Left ventricle myocardium inferior (tissue), 1 donor: Measurements from ENCODE around the gene PRSS8. TPM values are rescaled to one million over a fixed set of nuclear protein-coding genes. Genes with fewer than 3 reads are reported as not detected.

Experiments used
- DNase-seq: peaks from one replicate; pipeline ENCODE4 v3.0.0-alpha.2; 2020
- H3K27ac ChIP-seq: fragments of 200-600 bp; replicated peaks from 2 replicates; pipeline ENCODE4 v1.8.0; 2021
- H3K27me3 ChIP-seq: fragments of 200-600 bp; 2 replicates; pipeline ENCODE4 v1.8.0; 2021; ENCODE audit warnings: low read depth
- H3K36me3 ChIP-seq: fragments of 200-600 bp; 2 replicates; pipeline ENCODE4 v1.8.0; 2021
- H3K4me1 ChIP-seq: fragments of 200-600 bp; 2 replicates; pipeline ENCODE4 v1.8.0; 2021
- H3K4me3 ChIP-seq: fragments of 200-600 bp; 2 replicates; pipeline ENCODE4 v1.8.0; 2021; ENCODE audit warnings: mild to moderate bottlenecking, moderate library complexity
- H3K9me3 ChIP-seq: fragments of 200-600 bp; replicated peaks from 2 replicates; pipeline ENCODE4 v1.8.0; 2021
- intact Hi-C: fragments of 100-400 bp; cut with micrococcal nuclease; formaldehyde crosslinking; loops from one replicate; pipeline ENCODE4 v1.11.0; 2022
- long read RNA-seq: library from polyadenylated mRNA; unstranded; transcript quantifications from one replicate; pipeline ENCODE4 v2.0.0, GENCODE V29; 2021
- total RNA-seq: library from RNA; stranded (reverse); fragmentation: NEBNext Ultra II Directional; extraction: Animal tissue kit (Norgen Biotek cat#: 25700); gene quantifications from one replicate; pipeline ENCODE4 v1.2.1, GENCODE V29; 2021
- TF ChIP-seq, protein P1 (sequence below): fragments of 200-600 bp; IDR thresholded peaks from 2 replicates; pipeline ENCODE4 v1.8.0; 2021; ENCODE audit warnings: antibody characterized with exemption, mild to moderate bottlenecking, borderline replicate concordance
- donor health status: DM: no; HTN: yes; CAD: no; lungs with severe emphysema.

The PRSS8 gene
- not detected for total RNA-seq
- long read RNA-seq, result 0 reads

- intact Hi-C loops, result no loop called here
- no peak within 1 kb of the TSS for H3K4me3 ChIP-seq
- peaks cover 41% of the 10 kb centered on the region for H3K4me1 ChIP-seq
- peaks cover 27% of the 10 kb centered on the region for H3K36me3 ChIP-seq
- no peak within 1 kb of the TSS for H3K27ac ChIP-seq
- no peaks in the 10 kb centered on the region for H3K27me3 ChIP-seq
- no peaks in the 10 kb centered on the region for H3K9me3 ChIP-seq
- TF ChIP-seq, protein P1, sequence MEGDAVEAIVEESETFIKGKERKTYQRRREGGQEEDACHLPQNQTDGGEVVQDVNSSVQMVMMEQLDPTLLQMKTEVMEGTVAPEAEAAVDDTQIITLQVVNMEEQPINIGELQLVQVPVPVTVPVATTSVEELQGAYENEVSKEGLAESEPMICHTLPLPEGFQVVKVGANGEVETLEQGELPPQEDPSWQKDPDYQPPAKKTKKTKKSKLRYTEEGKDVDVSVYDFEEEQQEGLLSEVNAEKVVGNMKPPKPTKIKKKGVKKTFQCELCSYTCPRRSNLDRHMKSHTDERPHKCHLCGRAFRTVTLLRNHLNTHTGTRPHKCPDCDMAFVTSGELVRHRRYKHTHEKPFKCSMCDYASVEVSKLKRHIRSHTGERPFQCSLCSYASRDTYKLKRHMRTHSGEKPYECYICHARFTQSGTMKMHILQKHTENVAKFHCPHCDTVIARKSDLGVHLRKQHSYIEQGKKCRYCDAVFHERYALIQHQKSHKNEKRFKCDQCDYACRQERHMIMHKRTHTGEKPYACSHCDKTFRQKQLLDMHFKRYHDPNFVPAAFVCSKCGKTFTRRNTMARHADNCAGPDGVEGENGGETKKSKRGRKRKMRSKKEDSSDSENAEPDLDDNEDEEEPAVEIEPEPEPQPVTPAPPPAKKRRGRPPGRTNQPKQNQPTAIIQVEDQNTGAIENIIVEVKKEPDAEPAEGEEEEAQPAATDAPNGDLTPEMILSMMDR, result no peak
- no peak for DNase-seq
Measured at GRCh38 chr16:31135535-31136286, at the start of gene PRSS8. Gene PRSS8 (minus strand): TSS chr16:31135727. CDS start chr16:31135498, 229 bp downstream.

DNA sequence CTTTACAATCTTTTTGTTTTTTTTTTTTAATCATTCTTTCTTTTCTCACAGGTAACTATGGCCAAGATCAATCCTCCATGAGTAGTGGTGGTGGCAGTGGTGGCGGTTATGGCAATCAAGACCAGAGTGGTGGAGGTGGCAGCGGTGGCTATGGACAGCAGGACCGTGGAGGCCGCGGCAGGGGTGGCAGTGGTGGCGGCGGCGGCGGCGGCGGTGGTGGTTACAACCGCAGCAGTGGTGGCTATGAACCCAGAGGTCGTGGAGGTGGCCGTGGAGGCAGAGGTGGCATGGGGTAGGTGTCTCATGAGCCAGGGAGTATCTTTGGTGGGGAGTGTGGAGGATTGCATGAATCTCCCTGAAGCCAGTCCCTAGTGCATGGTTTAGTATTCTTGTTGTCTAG is 49.4 kb upstream of the PRSS8 start:
- no peaks in the 10 kb centered on the region for H3K9me3 ChIP-seq
- H3K4me3 ChIP-seq, result no peak overlapping the region

DNA sequence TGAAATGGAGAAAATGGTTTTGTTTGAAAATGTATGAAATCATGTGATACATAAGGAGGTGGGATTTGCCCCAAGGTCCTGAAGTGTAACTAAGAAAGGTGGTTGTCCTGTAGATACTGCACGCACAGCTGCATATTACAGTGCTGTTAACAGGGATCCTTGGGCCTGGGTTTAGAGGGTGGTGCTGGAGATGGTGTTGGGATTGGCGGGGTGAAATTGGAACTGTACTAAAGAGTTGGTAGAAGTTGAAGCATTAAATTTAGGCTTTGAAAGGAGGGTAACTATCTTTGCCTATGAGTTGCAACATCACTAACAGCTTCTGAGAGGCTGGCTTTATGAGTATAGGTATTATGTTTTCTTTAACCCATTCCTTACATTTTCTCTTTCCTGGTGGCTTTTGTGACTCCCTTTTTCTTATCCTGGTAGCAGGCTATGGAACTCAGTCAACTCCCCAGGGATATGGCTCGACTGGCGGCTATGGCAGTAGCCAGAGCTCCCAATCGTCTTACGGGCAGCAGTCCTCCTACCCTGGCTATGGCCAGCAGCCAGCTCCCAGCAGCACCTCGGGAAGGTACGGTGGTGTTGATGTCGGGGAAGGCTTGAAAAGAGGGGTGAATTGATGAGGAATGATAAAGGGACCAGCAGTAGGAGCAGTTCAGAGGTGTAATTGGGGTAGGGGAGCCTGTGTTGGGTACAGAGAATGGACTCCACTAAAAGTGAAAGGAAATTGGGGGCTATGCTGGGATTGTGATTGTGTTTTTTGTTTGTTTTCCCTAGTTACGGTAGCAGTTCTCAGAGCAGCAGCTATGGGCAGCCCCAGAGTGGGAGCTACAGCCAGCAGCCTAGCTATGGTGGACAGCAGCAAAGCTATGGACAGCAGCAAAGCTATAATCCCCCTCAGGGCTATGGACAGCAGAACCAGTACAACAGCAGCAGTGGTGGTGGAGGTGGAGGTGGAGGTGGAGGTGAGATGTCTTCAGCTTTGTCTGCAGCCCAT is 48.2 kb upstream of the PRSS8 start:
- Histone ChIP-seq H3K27me3 (no peaks in the 10 kb centered on the region), H3K9me3 (no peaks in the 10 kb centered on the region), H3K4me1 (peaks cover 77% of the 10 kb centered on the region), H3K36me3 (peaks cover 66% of the 10 kb centered on the region), H3K4me3 (peak overlapping the region; percentile 0), H3K27ac (no peak overlapping the region)
- no peak for DNase-seq
- TF ChIP-seq, protein P1, result no peak
- intact Hi-C loops, result no loop called here

More for the DNA sequence above, 49.4 kb upstream of the PRSS8 start:
- intact Hi-C loops, result no loop called here
- H3K27ac ChIP-seq, result no peak overlapping the region
- H3K36me3 ChIP-seq, result peaks cover 78% of the 10 kb centered on the region
- H3K4me1 ChIP-seq, result peaks cover 73% of the 10 kb centered on the region
- no peak for DNase-seq
- no peaks in the 10 kb centered on the region for H3K27me3 ChIP-seq
- TF ChIP-seq, protein P1, result no peak

GRCh38 chr16:31182391-31182790 is 46.9 kb upstream of the PRSS8 start:
- intact Hi-C loops, result no loop called here
- Histone ChIP-seq H3K4me3 (peak overlapping the region; percentile 98), H3K36me3 (peaks cover 53% of the 10 kb centered on the region), H3K27ac (no peak overlapping the region), H3K9me3 (no peaks in the 10 kb centered on the region), H3K27me3 (no peaks in the 10 kb centered on the region), H3K4me1 (peaks cover 78% of the 10 kb centered on the region)
- TF ChIP-seq, protein P1, result no peak
- no peak for DNase-seq

- intact Hi-C loops, result no loop called here
- H3K36me3 ChIP-seq, result peaks cover 41% of the 10 kb centered on the region
- H3K4me1 ChIP-seq, result peaks cover 71% of the 10 kb centered on the region
- H3K27ac ChIP-seq, result peak overlapping the region; percentile 96
- no peaks in the 10 kb centered on the region for H3K9me3 ChIP-seq
- peak overlapping the region; percentile 98 for H3K4me3 ChIP-seq
- peak; percentile 36 for DNase-seq
- TF ChIP-seq, protein P1, result no peak
- no peaks in the 10 kb centered on the region for H3K27me3 ChIP-seq
Measured at GRCh38 chr16:31181102-31181830, 45.7 kb upstream of the PRSS8 start.
